Measurements from ENCODE around the gene DAB2IP. TPM values are rescaled to one million over a fixed set of nuclear protein-coding genes. Genes with fewer than 3 reads are reported as not detected.

Gene DAB2IP
- total and polyA plus RNA-seq, 4 donors, result 2.3 to 13.1 (median 5.4) TPM

DNA sequence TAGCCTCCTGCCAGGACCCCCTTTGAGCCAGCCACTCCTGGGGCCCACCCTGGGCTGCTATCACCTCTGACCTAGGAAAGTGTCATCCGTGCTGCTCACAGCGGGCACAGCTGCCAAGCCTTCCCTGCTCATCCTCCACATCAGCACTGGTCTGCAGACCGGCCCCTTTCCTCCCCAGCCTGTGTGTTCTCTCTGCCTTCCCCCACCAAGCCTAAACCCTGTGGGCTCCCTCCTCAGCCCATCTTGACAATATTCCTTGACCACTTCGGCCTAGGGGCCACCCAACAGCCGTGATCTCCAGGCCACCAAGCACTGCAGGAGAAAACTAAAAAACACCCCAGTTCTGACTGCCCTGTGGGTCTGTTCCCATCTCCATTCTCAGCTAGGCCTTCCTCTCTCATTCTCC is 135.1 kb downstream of the DAB2IP start:
- 92% methylated on average over 5 of the region's 5 CpGs for WGBS
- H3K9ac ChIP-seq (ENCODE audit: low read depth in 1 of 2, low read length in 2 of 2), result no peak overlapping the region
- TF ChIP-seq JUND (IDR thresholded peaks at IDR 0.05), result no peak
- TF ChIP-seq RXRA (IDR thresholded peaks at IDR 0.05), result no peak
- TF ChIP-seq FOXA2 (IDR thresholded peaks at IDR 0.05), result no peak
- TF ChIP-seq, protein P1, sequence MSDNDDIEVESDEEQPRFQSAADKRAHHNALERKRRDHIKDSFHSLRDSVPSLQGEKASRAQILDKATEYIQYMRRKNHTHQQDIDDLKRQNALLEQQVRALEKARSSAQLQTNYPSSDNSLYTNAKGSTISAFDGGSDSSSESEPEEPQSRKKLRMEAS (IDR thresholded peaks at IDR 0.05), result no peak
- no peak for TF ChIP-seq HNF4A (conservative IDR thresholded peaks at IDR 0.05)
- no peak for TF ChIP-seq RAD21 (IDR thresholded peaks at IDR 0.05)
- TF ChIP-seq, protein P2, sequence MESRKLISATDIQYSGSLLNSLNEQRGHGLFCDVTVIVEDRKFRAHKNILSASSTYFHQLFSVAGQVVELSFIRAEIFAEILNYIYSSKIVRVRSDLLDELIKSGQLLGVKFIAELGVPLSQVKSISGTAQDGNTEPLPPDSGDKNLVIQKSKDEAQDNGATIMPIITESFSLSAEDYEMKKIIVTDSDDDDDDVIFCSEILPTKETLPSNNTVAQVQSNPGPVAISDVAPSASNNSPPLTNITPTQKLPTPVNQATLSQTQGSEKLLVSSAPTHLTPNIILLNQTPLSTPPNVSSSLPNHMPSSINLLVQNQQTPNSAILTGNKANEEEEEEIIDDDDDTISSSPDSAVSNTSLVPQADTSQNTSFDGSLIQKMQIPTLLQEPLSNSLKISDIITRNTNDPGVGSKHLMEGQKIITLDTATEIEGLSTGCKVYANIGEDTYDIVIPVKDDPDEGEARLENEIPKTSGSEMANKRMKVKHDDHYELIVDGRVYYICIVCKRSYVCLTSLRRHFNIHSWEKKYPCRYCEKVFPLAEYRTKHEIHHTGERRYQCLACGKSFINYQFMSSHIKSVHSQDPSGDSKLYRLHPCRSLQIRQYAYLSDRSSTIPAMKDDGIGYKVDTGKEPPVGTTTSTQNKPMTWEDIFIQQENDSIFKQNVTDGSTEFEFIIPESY (IDR thresholded peaks at IDR 0.05), result no peak
- TF ChIP-seq, protein P3, sequence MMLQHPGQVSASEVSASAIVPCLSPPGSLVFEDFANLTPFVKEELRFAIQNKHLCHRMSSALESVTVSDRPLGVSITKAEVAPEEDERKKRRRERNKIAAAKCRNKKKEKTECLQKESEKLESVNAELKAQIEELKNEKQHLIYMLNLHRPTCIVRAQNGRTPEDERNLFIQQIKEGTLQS (IDR thresholded peaks at IDR 0.05), result no peak
- no peak for TF ChIP-seq HNF4G (IDR thresholded peaks at IDR 0.05)
- TF ChIP-seq SP1 (IDR thresholded peaks at IDR 0.05), result no peak
- no peak for TF ChIP-seq NR2F2 (IDR thresholded peaks at IDR 0.05)
- no peak for TF ChIP-seq YY1 (IDR thresholded peaks at IDR 0.05)
- H3K36me3 ChIP-seq (ENCODE audit: control insufficient read depth in 4 of 4, insufficient read depth in 3 of 4, low read depth in 1 of 4, low read length in 3 of 4), result peaks cover 0 to 8% (median 3%) of the 10 kb centered on the region in 4 donors
- no peak for DNase-seq (ENCODE audit: low spot score)
- H3K27ac ChIP-seq (ENCODE audit: low read depth in 1 of 2, low read length in 2 of 2), result no peak overlapping the region
- H3K9me3 ChIP-seq (ENCODE audit: control insufficient read depth in 4 of 4, low read length in 3 of 4), result no peaks in the 10 kb centered on the region
- H3K4me1 ChIP-seq (ENCODE audit: control insufficient read depth in 4 of 4, insufficient read depth in 4 of 4, low read length in 3 of 4), result peaks cover 0 to 8% (median 6%) of the 10 kb centered on the region in 4 donors
- H3K27me3 ChIP-seq (ENCODE audit: control insufficient read depth in 4 of 4, insufficient read depth in 4 of 4, low read length in 3 of 4), result no peaks in the 10 kb centered on the region
- H3K4me3 ChIP-seq (ENCODE audit: low read depth in 1 of 3, low read length in 3 of 3), result no peak overlapping the region

DNA sequence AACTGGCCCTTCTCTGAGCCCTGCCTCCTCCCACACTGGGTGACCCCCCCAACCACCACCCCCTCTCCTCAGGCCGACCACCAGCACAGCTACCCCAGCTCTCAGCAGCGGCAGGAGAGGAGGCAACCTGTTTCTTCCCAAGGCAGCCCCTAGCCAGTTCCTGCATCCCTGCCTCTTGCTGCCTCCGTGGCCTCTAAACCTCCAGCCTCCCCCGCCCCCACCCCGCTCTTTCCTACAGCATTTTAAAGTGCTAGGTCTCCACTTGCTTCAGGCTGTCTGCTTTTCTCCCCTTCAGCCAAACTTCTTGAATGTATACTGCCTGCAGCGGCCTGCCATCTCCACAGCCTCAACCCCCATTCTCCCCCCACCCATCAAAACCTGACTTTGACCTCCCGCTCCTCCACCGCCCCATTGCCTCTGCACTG is 135.6 kb downstream of the DAB2IP start:
- Histone ChIP-seq H3K9ac (ENCODE audit: low read depth in 1 of 2, low read length in 2 of 2) (no peak overlapping the region), H3K9me3 (ENCODE audit: control insufficient read depth in 4 of 4, low read length in 3 of 4) (no peaks in the 10 kb centered on the region), H3K36me3 (ENCODE audit: control insufficient read depth in 4 of 4, insufficient read depth in 3 of 4, low read depth in 1 of 4, low read length in 3 of 4) (peaks cover 0 to 8% (median 0%) of the 10 kb centered on the region in 4 donors), H3K4me1 (ENCODE audit: control insufficient read depth in 4 of 4, insufficient read depth in 4 of 4, low read length in 3 of 4) (peaks cover 0 to 8% (median 6%) of the 10 kb centered on the region in 4 donors), H3K27ac (ENCODE audit: low read depth in 1 of 2, low read length in 2 of 2) (no peak overlapping the region), H3K27me3 (ENCODE audit: control insufficient read depth in 4 of 4, insufficient read depth in 4 of 4, low read length in 3 of 4) (no peaks in the 10 kb centered on the region), H3K4me3 (ENCODE audit: low read depth in 1 of 3, low read length in 3 of 3) (no peak overlapping the region)
- TF ChIP-seq FOXA1 (IDR thresholded peaks at IDR 0.05) (no peak), NR2F2 (IDR thresholded peaks at IDR 0.05) (no peak), RXRA (IDR thresholded peaks at IDR 0.05) (no peak)
- TF ChIP-seq, protein P4, sequence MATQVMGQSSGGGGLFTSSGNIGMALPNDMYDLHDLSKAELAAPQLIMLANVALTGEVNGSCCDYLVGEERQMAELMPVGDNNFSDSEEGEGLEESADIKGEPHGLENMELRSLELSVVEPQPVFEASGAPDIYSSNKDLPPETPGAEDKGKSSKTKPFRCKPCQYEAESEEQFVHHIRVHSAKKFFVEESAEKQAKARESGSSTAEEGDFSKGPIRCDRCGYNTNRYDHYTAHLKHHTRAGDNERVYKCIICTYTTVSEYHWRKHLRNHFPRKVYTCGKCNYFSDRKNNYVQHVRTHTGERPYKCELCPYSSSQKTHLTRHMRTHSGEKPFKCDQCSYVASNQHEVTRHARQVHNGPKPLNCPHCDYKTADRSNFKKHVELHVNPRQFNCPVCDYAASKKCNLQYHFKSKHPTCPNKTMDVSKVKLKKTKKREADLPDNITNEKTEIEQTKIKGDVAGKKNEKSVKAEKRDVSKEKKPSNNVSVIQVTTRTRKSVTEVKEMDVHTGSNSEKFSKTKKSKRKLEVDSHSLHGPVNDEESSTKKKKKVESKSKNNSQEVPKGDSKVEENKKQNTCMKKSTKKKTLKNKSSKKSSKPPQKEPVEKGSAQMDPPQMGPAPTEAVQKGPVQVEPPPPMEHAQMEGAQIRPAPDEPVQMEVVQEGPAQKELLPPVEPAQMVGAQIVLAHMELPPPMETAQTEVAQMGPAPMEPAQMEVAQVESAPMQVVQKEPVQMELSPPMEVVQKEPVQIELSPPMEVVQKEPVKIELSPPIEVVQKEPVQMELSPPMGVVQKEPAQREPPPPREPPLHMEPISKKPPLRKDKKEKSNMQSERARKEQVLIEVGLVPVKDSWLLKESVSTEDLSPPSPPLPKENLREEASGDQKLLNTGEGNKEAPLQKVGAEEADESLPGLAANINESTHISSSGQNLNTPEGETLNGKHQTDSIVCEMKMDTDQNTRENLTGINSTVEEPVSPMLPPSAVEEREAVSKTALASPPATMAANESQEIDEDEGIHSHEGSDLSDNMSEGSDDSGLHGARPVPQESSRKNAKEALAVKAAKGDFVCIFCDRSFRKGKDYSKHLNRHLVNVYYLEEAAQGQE (IDR thresholded peaks at IDR 0.05), result no peak
- 90% methylated on average over 8 of the region's 8 CpGs for WGBS
- DNase-seq (ENCODE audit: low spot score), result no peak

Measured in liver (tissue), 9 donors.